HCT116 (cell line): ENCODE data around the gene IQCF2. TPM values are rescaled to one million over a fixed set of nuclear protein-coding genes. Genes with fewer than 3 reads are reported as not detected.
"Not testable (repeated sequence)": the region's sequence is repeated elsewhere in the genome, so short reads cannot be mapped to it uniquely, and the experiment has no call there.

Experiments
- ATAC-seq: fragments of 200-7000 bp; cut with Tn5 transposase; 2 replicates; pipeline ENCODE4 v1.9.1; 2020; ENCODE audit warnings: mild to moderate bottlenecking, moderate library complexity
- BruUV-seq: library from RNA; stranded (reverse); fragments of 400-500 nt; replicated peaks from 2 replicates; lab custom pipeline; 2021; lab: Mats Ljungman, UMichigan
- CTCF ChIA-PET: fragments of 300-600 bp; sonication (Branson Sonifier 250); formaldehyde crosslinking; loops from one replicate; lab custom pipeline; 2021; ENCODE audit warnings: antibody characterized with exemption; lab: Charles Lee
- POLR2A ChIA-PET: fragments of 300-600, 350-600 bp; sonication (Branson Sonifier 250); formaldehyde crosslinking; loops from one replicate; lab custom pipeline; 2021; ENCODE audit warnings: antibody characterized with exemption; lab: Charles Lee
- RAD21 ChIA-PET, 2 experiments: fragments of 300-600 bp; sonication (Branson Sonifier 250); formaldehyde crosslinking; loops; one replicate each; lab custom pipeline; 2023; ENCODE audit warnings: low total read pairs in 2 of 2; ENCODE audit not compliant: uncharacterized antibody in 2 of 2, unreplicated experiment in 2 of 2, low non-redundant PET in 1 of 2; lab: Charles Lee
- DNase-seq: peaks from one replicate; pipeline ENCODE4 v3.0.0-alpha.2; 2010; ENCODE audit warnings: low read depth, low spot score
- H2AFZ ChIP-seq: fragments of 200-600 bp; shearing (Covaris generic), sonication (generic); 2 replicates; pipeline ENCODE4 v1.6.1; 2017; ENCODE audit warnings: low read depth, mixed run types, mixed read lengths, antibody characterized with exemption, low read length; ENCODE audit not compliant: poor library complexity, severe bottlenecking
- H3K27ac ChIP-seq: 2 replicates; pipeline ENCODE4 v1.5.1; 2012; ENCODE audit warnings: low read depth, low read length
- H3K27me3 ChIP-seq: fragments of 200-600 bp; sonication (generic); 2 replicates; pipeline ENCODE4 v1.6.1; 2016; ENCODE audit warnings: mixed run types, low read length, mixed read lengths; ENCODE audit not compliant: insufficient read depth
- H3K36me3 ChIP-seq, 2 experiments: fragments of 200-500 bp in 1 of 2; fragments of 200-600 bp in 1 of 2; sonication (Bioruptor generic) in 1 of 2; sonication (generic) in 1 of 2; 2 replicates each; pipeline versions ENCODE4 v1.5.1 to v1.6.1; 2014 to 2016; ENCODE audit warnings: low read length in 2 of 2, inconsistent platforms in 1 of 2, mixed read lengths in 1 of 2, mixed run types in 1 of 2; ENCODE audit not compliant: insufficient read depth in 2 of 2, control insufficient read depth in 1 of 2
- H3K4me1 ChIP-seq, 2 experiments: fragments of 200-600 bp in 1 of 2; sonication (generic) in 1 of 2; 2 replicates each; pipeline versions ENCODE4 v1.5.1 to v1.6.1; 2012 to 2017; ENCODE audit warnings: low read length in 2 of 2, inconsistent platforms in 1 of 2, mild to moderate bottlenecking in 1 of 2, mixed read lengths in 1 of 2, mixed run types in 1 of 2, moderate library complexity in 1 of 2; ENCODE audit not compliant: insufficient read depth in 2 of 2, control insufficient read depth in 1 of 2
- H3K4me2 ChIP-seq: fragments of 200-600 bp; sonication (generic); 2 replicates; pipeline ENCODE4 v1.6.1; 2017; ENCODE audit warnings: mixed run types, low read length, mixed read lengths
- H3K4me3 ChIP-seq, 2 experiments: fragments of 200-600 bp in 1 of 2; sonication (generic) in 1 of 2; replicated peaks in 1 of 2; 2 replicates each; pipeline ENCODE4 v1.5.1; 2011 to 2016; ENCODE audit warnings: low read length in 2 of 2, control low read depth in 1 of 2, low read depth in 1 of 2, mild to moderate bottlenecking in 1 of 2, mixed read lengths in 1 of 2, mixed run types in 1 of 2
- H3K79me2 ChIP-seq: fragments of 200-600 bp; sonication (generic); 2 replicates; pipeline ENCODE4 v1.6.1; 2017; ENCODE audit warnings: mild to moderate bottlenecking, mixed run types, low read length, moderate library complexity, mixed read lengths; ENCODE audit not compliant: insufficient read depth
- H3K9ac ChIP-seq: fragments of 200-600 bp; sonication (generic); 2 replicates; pipeline ENCODE4 v1.6.1; 2016; ENCODE audit warnings: low read length, mixed read lengths
- H3K9me2 ChIP-seq: fragments of 200-600 bp; sonication (generic), shearing (Covaris generic); 2 replicates; pipeline ENCODE4 v1.6.1; 2017; ENCODE audit warnings: mixed run types, mild to moderate bottlenecking, moderate library complexity; ENCODE audit not compliant: insufficient read depth
- H3K9me3 ChIP-seq, 2 experiments: fragments of 200-500 bp in 1 of 2; fragments of 200-600 bp in 1 of 2; sonication (Bioruptor generic) in 1 of 2; sonication (generic) in 1 of 2; 2 replicates each; pipeline ENCODE4 v1.6.1; 2014 to 2017; ENCODE audit warnings: low read length in 2 of 2, mixed read lengths in 2 of 2, inconsistent platforms in 1 of 2, low read depth in 1 of 2, mild to moderate bottlenecking in 1 of 2, mixed run types in 1 of 2, moderate library complexity in 1 of 2; ENCODE audit not compliant: control insufficient read depth in 1 of 2, insufficient read depth in 1 of 2
- H4K20me1 ChIP-seq: fragments of 200-600 bp; sonication (generic), shearing (Covaris generic); 2 replicates; pipeline ENCODE4 v1.6.1; 2017; ENCODE audit warnings: mixed run types, mild to moderate bottlenecking, moderate library complexity; ENCODE audit not compliant: insufficient read depth
- EZH2phosphoT487 ChIP-seq: fragments of 200-600 bp; IDR thresholded peaks from 2 replicates; pipeline ENCODE4 v1.6.1; 2018; ENCODE audit warnings: antibody characterized with exemption, borderline replicate concordance
- FOSL1 ChIP-seq: IDR thresholded peaks from 2 replicates; pipeline ENCODE4 v1.6.1; 2012; ENCODE audit warnings: low read depth
- JUND ChIP-seq: IDR thresholded peaks from 2 replicates; pipeline ENCODE4 v1.6.1; 2012
- POLR2A ChIP-seq: IDR thresholded peaks from 2 replicates; pipeline ENCODE4 v1.7.0; 2011; ENCODE audit warnings: borderline replicate concordance; ENCODE audit not compliant: insufficient read depth, insufficient read length; ENCODE audit errors: extremely low read depth
- REST ChIP-seq: IDR thresholded peaks from 2 replicates; pipeline ENCODE4 v1.6.1; 2012; ENCODE audit warnings: low read depth
- SRF ChIP-seq: IDR thresholded peaks from 2 replicates; pipeline ENCODE4 v1.6.1; 2012; ENCODE audit warnings: low read depth
- YY1 ChIP-seq: IDR thresholded peaks from 2 replicates; pipeline ENCODE4 v1.6.1; 2011; ENCODE audit warnings: low read length, low read depth, moderate library complexity, mild to moderate bottlenecking; ENCODE audit not compliant: insufficient replicate concordance; ENCODE audit errors: extremely low read depth
- intact Hi-C: fragments of 100-400 bp; cut with micrococcal nuclease; formaldehyde crosslinking; loops from 2 replicates; pipeline ENCODE4 v1.10.0; 2022
- total RNA-seq: library from RNA; stranded (reverse); gene quantifications from one replicate; pipeline ENCODE4 v1.2.1, GENCODE V29; 2021; ENCODE audit not compliant: unreplicated experiment
- TF ChIP-seq, protein P1 (sequence below): IDR thresholded peaks from 2 replicates; pipeline ENCODE4 v1.6.1; 2011; ENCODE audit warnings: mild to moderate bottlenecking, low read length, moderate library complexity; ENCODE audit not compliant: insufficient replicate concordance; ENCODE audit errors: extremely low read depth

Gene IQCF2
- total RNA-seq, 1 experiment from 2014 or later = not detected

DNA sequence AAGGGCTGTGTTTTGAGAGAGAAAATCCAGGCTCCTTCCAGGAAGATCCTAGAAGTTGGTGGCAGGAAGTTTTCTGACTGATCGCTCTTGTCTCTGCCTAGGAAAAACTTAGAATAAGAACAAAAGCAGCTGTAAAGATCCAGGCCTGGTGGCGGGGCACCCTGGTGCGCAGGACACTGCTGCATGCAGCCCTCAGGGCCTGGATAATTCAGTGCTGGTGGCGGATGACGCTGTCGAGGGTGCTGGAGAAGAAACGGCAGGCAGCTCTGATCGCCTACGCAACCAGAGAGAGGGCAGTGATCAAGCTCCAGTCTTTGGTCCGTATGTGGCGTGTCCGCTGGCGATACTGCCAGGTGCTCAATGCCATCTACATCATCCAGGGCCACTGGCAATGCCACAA is 1.5 kb downstream of the IQCF2 start:
- Histone ChIP-seq H3K27me3 (no peaks in the 10 kb centered on the region), H3K4me3 (no peak overlapping the region), H4K20me1 (no peaks in the 10 kb centered on the region), H3K9me3 (no peaks in the 10 kb centered on the region), H3K9ac (no peak overlapping the region), H3K4me2 (no peak overlapping the region), H3K9me2 (no peaks in the 10 kb centered on the region; the same call in 1 of the 2 replicates), H3K4me1 (no peaks in the 10 kb centered on the region), H2AFZ (no peak overlapping the region), H3K27ac (no peak overlapping the region), H3K79me2 (no peaks in the 10 kb centered on the region), H3K36me3 (no peaks in the 10 kb centered on the region)
- CTCF ChIA-PET = no interaction called here
- ATAC-seq (no peak), DNase-seq (no peak)
- RAD21 ChIA-PET = no interaction called here
- TF ChIP-seq, protein P1, sequence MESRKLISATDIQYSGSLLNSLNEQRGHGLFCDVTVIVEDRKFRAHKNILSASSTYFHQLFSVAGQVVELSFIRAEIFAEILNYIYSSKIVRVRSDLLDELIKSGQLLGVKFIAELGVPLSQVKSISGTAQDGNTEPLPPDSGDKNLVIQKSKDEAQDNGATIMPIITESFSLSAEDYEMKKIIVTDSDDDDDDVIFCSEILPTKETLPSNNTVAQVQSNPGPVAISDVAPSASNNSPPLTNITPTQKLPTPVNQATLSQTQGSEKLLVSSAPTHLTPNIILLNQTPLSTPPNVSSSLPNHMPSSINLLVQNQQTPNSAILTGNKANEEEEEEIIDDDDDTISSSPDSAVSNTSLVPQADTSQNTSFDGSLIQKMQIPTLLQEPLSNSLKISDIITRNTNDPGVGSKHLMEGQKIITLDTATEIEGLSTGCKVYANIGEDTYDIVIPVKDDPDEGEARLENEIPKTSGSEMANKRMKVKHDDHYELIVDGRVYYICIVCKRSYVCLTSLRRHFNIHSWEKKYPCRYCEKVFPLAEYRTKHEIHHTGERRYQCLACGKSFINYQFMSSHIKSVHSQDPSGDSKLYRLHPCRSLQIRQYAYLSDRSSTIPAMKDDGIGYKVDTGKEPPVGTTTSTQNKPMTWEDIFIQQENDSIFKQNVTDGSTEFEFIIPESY = no peak
- no peak for TF ChIP-seq JUND
- TF ChIP-seq POLR2A = no peak
- TF ChIP-seq SRF = no peak
- no peak for TF ChIP-seq FOSL1
- no peak for TF ChIP-seq YY1
- TF ChIP-seq REST = no peak
- no peak for TF ChIP-seq EZH2phosphoT487
- intact Hi-C loops = no loop called here
- POLR2A ChIA-PET = no interaction called here
- BruUV-seq = no TSS peak

DNA sequence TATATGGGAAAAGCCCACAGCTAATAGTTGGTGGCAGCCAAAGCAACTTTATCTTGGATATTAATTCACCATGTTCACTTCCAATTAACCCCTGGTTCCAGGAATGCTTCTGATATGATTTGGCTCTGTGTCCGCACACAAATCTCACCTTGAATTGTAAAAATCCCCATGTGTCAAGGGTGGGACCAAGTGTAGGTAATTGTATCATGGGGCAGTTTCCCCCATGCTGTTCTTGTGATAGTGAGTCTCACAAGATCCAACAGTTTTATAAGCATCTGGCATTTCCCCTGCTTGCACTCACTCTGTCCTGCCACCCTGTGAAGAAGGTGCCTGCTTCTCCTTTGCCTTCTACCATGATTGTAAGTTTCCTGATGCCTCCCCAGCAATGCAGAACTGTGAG is 7.5 kb downstream of the IQCF2 start:
- BruUV-seq, H3K27me3 ChIP-seq, H3K4me1 ChIP-seq, intact Hi-C loops, H3K27ac ChIP-seq, RAD21 ChIA-PET, POLR2A ChIA-PET, H3K79me2 ChIP-seq, H4K20me1 ChIP-seq, CTCF ChIA-PET, H3K9ac ChIP-seq, H3K36me3 ChIP-seq, DNase-seq, H3K9me3 ChIP-seq, H3K4me3 ChIP-seq, H3K9me2 ChIP-seq: not testable (repeated sequence)
- peak; percentile 36; the same call in 1 of the 2 replicates for ATAC-seq
- Histone ChIP-seq H2AFZ (peak overlapping the region; percentile 92), H3K4me2 (0 out of 2 replicates have a peak overlapping the region, but pooled peaks have one; percentile 21)
